ENCODE measurements around the gene DYDC2.

The DYDC2 gene

DNA sequence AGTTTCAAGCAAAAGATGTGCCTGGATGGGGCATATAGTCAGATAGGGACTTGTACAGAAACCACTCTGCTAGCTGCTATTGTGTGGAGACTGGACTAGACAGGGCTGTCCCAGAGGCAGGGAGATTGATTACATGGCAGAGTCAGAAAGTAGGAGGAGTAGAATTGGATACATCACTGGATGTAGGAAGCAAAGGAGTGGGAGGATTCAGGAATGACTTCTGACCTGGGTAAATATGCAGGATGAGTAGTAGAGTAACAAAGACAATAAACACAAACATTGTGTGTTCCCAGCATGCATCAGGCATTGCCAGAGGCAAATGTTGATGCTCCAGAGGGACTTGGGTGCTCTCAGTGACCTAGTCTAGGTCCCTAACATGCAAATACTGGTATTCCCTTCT is 36.2 kb upstream of the DYDC2 start:
- no peak for ATAC-seq
- TF ChIP-seq ESRRG (CRISPR knock-in tag; IDR thresholded peaks at IDR 0.05) (no peak), CSDC2 (CRISPR knock-in tag; IDR thresholded peaks at IDR 0.05) (no peak), RARB (CRISPR knock-in tag; IDR thresholded peaks at IDR 0.05) (no peak), OSR1 (CRISPR knock-in tag; IDR thresholded peaks at IDR 0.05) (no peak), ISL1 (CRISPR knock-in tag; IDR thresholded peaks at IDR 0.05) (no peak), ZC3H10 (CRISPR knock-in tag; IDR thresholded peaks at IDR 0.05) (no peak), ZFP3 (CRISPR knock-in tag; IDR thresholded peaks at IDR 0.05) (no peak), TOX (CRISPR knock-in tag; IDR thresholded peaks at IDR 0.05; ENCODE audit: borderline replicate concordance) (no peak), ARNTL (CRISPR knock-in tag; IDR thresholded peaks at IDR 0.05; ENCODE audit: borderline replicate concordance, low read depth) (no peak), CREB5 (CRISPR knock-in tag; IDR thresholded peaks at IDR 0.05; ENCODE audit: low read depth) (no peak), SNAI2 (CRISPR knock-in tag; IDR thresholded peaks at IDR 0.05) (no peak)
- TF ChIP-seq, protein P1, sequence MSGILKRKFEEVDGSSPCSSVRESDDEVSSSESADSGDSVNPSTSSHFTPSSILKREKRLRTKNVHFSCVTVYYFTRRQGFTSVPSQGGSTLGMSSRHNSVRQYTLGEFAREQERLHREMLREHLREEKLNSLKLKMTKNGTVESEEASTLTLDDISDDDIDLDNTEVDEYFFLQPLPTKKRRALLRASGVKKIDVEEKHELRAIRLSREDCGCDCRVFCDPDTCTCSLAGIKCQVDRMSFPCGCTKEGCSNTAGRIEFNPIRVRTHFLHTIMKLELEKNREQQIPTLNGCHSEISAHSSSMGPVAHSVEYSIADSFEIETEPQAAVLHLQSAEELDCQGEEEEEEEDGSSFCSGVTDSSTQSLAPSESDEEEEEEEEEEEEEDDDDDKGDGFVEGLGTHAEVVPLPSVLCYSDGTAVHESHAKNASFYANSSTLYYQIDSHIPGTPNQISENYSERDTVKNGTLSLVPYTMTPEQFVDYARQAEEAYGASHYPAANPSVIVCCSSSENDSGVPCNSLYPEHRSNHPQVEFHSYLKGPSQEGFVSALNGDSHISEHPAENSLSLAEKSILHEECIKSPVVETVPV (CRISPR knock-in tag; IDR thresholded peaks at IDR 0.05): no peak

GRCh38 chr10:80321183-80321582 is 35.4 kb upstream of the DYDC2 start:
- no peak for ATAC-seq
- TF ChIP-seq ZNF70 (CRISPR knock-in tag; IDR thresholded peaks at IDR 0.05): no peak
- TF ChIP-seq, protein P2, sequence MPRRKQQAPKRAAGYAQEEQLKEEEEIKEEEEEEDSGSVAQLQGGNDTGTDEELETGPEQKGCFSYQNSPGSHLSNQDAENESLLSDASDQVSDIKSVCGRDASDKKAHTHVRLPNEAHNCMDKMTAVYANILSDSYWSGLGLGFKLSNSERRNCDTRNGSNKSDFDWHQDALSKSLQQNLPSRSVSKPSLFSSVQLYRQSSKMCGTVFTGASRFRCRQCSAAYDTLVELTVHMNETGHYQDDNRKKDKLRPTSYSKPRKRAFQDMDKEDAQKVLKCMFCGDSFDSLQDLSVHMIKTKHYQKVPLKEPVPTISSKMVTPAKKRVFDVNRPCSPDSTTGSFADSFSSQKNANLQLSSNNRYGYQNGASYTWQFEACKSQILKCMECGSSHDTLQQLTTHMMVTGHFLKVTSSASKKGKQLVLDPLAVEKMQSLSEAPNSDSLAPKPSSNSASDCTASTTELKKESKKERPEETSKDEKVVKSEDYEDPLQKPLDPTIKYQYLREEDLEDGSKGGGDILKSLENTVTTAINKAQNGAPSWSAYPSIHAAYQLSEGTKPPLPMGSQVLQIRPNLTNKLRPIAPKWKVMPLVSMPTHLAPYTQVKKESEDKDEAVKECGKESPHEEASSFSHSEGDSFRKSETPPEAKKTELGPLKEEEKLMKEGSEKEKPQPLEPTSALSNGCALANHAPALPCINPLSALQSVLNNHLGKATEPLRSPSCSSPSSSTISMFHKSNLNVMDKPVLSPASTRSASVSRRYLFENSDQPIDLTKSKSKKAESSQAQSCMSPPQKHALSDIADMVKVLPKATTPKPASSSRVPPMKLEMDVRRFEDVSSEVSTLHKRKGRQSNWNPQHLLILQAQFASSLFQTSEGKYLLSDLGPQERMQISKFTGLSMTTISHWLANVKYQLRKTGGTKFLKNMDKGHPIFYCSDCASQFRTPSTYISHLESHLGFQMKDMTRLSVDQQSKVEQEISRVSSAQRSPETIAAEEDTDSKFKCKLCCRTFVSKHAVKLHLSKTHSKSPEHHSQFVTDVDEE (CRISPR knock-in tag; IDR thresholded peaks at IDR 0.05): no peak

DNA sequence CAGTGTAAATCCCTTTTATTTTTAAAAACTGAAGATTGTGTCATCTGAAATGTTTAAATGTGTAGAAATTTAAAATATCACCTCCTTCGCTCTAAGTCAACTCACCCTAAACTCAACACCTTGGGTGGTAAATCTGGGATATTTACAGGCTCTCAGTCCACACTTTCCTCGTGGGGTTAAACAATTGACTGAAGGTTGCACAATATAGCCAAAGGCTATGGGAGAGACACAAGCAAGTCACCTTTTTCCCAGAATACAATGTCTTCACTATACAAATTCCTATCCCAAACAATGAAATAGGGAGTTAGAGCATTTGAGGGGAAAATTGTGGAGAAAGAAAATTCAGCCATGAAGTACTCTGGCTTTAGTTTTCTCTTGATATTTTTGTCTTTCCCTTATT is 34.4 kb upstream of the DYDC2 start:
- TF ChIP-seq TOX (CRISPR knock-in tag; IDR thresholded peaks at IDR 0.05; ENCODE audit: borderline replicate concordance) (no peak), ZNF565 (CRISPR knock-in tag; conservative IDR thresholded peaks at IDR 0.05; ENCODE audit: low read depth) (no peak)
- TF ChIP-seq, protein P3, sequence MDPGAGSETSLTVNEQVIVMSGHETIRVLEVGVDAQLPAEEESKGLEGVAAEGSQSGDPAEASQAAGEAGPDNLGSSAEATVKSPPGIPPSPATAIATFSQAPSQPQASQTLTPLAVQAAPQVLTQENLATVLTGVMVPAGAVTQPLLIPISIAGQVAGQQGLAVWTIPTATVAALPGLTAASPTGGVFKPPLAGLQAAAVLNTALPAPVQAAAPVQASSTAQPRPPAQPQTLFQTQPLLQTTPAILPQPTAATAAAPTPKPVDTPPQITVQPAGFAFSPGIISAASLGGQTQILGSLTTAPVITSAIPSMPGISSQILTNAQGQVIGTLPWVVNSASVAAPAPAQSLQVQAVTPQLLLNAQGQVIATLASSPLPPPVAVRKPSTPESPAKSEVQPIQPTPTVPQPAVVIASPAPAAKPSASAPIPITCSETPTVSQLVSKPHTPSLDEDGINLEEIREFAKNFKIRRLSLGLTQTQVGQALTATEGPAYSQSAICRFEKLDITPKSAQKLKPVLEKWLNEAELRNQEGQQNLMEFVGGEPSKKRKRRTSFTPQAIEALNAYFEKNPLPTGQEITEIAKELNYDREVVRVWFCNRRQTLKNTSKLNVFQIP (CRISPR knock-in tag; IDR thresholded peaks at IDR 0.05; ENCODE audit: borderline replicate concordance, low read depth): no peak
- ATAC-seq: no peak

DNA sequence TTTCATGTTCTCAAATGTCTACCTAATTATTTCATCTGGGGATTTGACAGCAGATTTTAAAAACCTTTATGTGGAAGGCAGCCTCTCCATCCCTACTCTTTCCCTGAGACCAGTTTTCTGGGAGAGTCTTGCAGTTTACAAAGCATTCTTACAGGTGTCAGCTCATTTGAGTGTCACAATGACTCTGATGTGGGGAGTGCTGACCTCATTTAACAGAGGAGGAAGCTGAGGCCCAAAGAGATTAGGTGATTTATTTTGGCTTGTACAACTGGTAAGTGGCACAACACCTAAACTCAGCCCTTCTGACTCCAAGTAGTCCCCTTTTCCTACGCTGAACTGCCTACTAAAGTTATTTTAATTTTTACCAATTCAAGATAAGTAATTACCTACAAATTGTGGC is 33.9 kb upstream of the DYDC2 start:
- no peak for ATAC-seq
- TF ChIP-seq, protein P4, sequence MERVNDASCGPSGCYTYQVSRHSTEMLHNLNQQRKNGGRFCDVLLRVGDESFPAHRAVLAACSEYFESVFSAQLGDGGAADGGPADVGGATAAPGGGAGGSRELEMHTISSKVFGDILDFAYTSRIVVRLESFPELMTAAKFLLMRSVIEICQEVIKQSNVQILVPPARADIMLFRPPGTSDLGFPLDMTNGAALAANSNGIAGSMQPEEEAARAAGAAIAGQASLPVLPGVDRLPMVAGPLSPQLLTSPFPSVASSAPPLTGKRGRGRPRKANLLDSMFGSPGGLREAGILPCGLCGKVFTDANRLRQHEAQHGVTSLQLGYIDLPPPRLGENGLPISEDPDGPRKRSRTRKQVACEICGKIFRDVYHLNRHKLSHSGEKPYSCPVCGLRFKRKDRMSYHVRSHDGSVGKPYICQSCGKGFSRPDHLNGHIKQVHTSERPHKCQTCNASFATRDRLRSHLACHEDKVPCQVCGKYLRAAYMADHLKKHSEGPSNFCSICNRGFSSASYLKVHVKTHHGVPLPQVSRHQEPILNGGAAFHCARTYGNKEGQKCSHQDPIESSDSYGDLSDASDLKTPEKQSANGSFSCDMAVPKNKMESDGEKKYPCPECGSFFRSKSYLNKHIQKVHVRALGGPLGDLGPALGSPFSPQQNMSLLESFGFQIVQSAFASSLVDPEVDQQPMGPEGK (CRISPR knock-in tag; IDR thresholded peaks at IDR 0.05; ENCODE audit: borderline replicate concordance): no peak
- no peak for TF ChIP-seq GLIS3 (CRISPR knock-in tag; IDR thresholded peaks at IDR 0.05)
- TF ChIP-seq, protein P3 (CRISPR knock-in tag; IDR thresholded peaks at IDR 0.05; ENCODE audit: borderline replicate concordance, low read depth): no peak
- TF ChIP-seq, protein P1 (CRISPR knock-in tag; IDR thresholded peaks at IDR 0.05): no peak
